Adipose tissue (tissue), 3 donors: ENCODE results near the gene GATA5. TPM values are rescaled to one million over a fixed set of nuclear protein-coding genes. Genes with fewer than 3 reads are reported as not detected.
"Not testable (repeated sequence)": the region's sequence is repeated elsewhere in the genome, so short reads cannot be mapped to it uniquely, and the experiment has no call there.

ENCODE experiments used
- H3K27ac ChIP-seq: one replicate; pipeline ENCODE4 v1.5.1; 2013; ENCODE audit warnings: low read depth, low read length
- WGBS, 3 donors: extraction: QIAGEN DNeasy Blood & Tissue Kit; methylation state at CpG; one replicate each; pipeline ENCODE4 v1.1.7; 2013; 5-methylcytosine and 5-hydroxymethylcytosine counted together
- polyA plus RNA-seq, 3 donors: library from polyadenylated mRNA; stranded (reverse); fragments of 200-250 nt; gene quantifications; one replicate each; pipeline ENCODE4 v1.2.3, GENCODE V29; 2013
- donor health status: healthy with polysubstance abuse.
- donor health status: Bipolar disorder and iron deficiency.
- donor health status: healthy.

The GATA5 gene
- polyA plus RNA-seq, 3 donors = 0.02 to 0.67 (median 0.65) TPM

- whole genome bisulfite sequencing, 3 donors = 89 to 96% (median 89%) methylated on average over 7 to 10 of the region's 10 CpGs
- no peak overlapping the region for H3K27ac ChIP-seq
Observed at GRCh38 chr20:62492711-62493110, 16.9 kb upstream of the GATA5 start.

- H3K27ac ChIP-seq = not testable (repeated sequence)
- 74 to 83% (median 81%) methylated on average over 4 of the region's 4 CpGs for WGBS, 3 donors
Observed at GRCh38 chr20:62490783-62491182, 15.0 kb upstream of the GATA5 start.

GRCh38 chr20:62489932-62490263 is 14.1 kb upstream of the GATA5 start:
- WGBS, 3 donors = 85 to 95% (median 91%) methylated on average over 8 of the region's 8 CpGs
- no peak overlapping the region for H3K27ac ChIP-seq

GRCh38 chr20:62489186-62489931 is 13.6 kb upstream of the GATA5 start:
- WGBS, 3 donors = 69 to 78% (median 76%) methylated on average over 18 of the region's 18 CpGs

GRCh38 chr20:62488470-62488869 is 12.7 kb upstream of the GATA5 start:
- no peak overlapping the region for H3K27ac ChIP-seq
- WGBS, 3 donors = 83 to 91% (median 85%) methylated on average over 3 of the region's 3 CpGs

More at GRCh38 chr20:62489186-62489931, 13.6 kb upstream of the GATA5 start:
- no peak overlapping the region for H3K27ac ChIP-seq

GRCh38 chr20:62487561-62488354 is 12.0 kb upstream of the GATA5 start:
- 21 to 39% (median 32%) methylated on average over 14 of the region's 14 CpGs for WGBS, 3 donors
- no peak overlapping the region for H3K27ac ChIP-seq

- WGBS, 3 donors = 49 to 52% (median 50%) methylated on average over 21 of the region's 21 CpGs
- no peak overlapping the region for H3K27ac ChIP-seq
Observed at GRCh38 chr20:62487118-62487517, 11.3 kb upstream of the GATA5 start.

GRCh38 chr20:62486484-62486883 is 10.7 kb upstream of the GATA5 start:
- WGBS, 3 donors = 62 to 67% (median 65%) methylated on average over 13 of the region's 13 CpGs
- H3K27ac ChIP-seq = no peak overlapping the region

GRCh38 chr20:62485701-62486089 is 9.9 kb upstream of the GATA5 start:
- WGBS, 3 donors = 45 to 60% (median 53%) methylated on average over 17 of the region's 17 CpGs
- no peak overlapping the region for H3K27ac ChIP-seq

GRCh38 chr20:62485062-62485700 is 9.4 kb upstream of the GATA5 start:
- WGBS, 3 donors = 7 to 12% (median 9%) methylated on average over 21 of the region's 21 CpGs
- no peak overlapping the region for H3K27ac ChIP-seq

- WGBS, 3 donors = 70 to 80% (median 71%) methylated on average over 9 of the region's 9 CpGs
Observed at GRCh38 chr20:62484478-62484877, 8.7 kb upstream of the GATA5 start.

GRCh38 chr20:62483613-62484458 is 8.0 kb upstream of the GATA5 start:
- no peak overlapping the region for H3K27ac ChIP-seq
- 80 to 88% (median 82%) methylated on average over 25 of the region's 25 CpGs for WGBS, 3 donors

More at GRCh38 chr20:62484478-62484877, 8.7 kb upstream of the GATA5 start:
- no peak overlapping the region for H3K27ac ChIP-seq

GRCh38 chr20:62482974-62483373 is 7.2 kb upstream of the GATA5 start:
- 18 to 65% (median 31%) methylated on average over 8 of the region's 8 CpGs for WGBS, 3 donors
- no peak overlapping the region for H3K27ac ChIP-seq

- H3K27ac ChIP-seq = no peak overlapping the region
- 10 to 31% (median 11%) methylated on average over 24 to 25 of the region's 25 CpGs for WGBS, 3 donors
Observed at GRCh38 chr20:62482146-62482809, 6.5 kb upstream of the GATA5 start.

- no peak overlapping the region for H3K27ac ChIP-seq
- WGBS, 3 donors = 29 to 52% (median 38%) methylated on average over 29 of the region's 29 CpGs
Observed at GRCh38 chr20:62481425-62482145, 5.8 kb upstream of the GATA5 start.

- no peak overlapping the region for H3K27ac ChIP-seq
- WGBS, 3 donors = 53 to 76% (median 53%) methylated on average over 8 to 9 of the region's 9 CpGs
Observed at GRCh38 chr20:62480318-62480717, 4.5 kb upstream of the GATA5 start.

- 45 to 55% (median 53%) methylated on average over 5 of the region's 5 CpGs for WGBS, 3 donors
- H3K27ac ChIP-seq = no peak overlapping the region
Observed at GRCh38 chr20:62479656-62480055, 3.9 kb upstream of the GATA5 start.
